Neural progenitor cell (in vitro differentiated cells): ENCODE measurements around the gene EYA4. TPM values are rescaled to one million over a fixed set of nuclear protein-coding genes. Genes with fewer than 3 reads are reported as not detected.

Experiments used
- DNase-seq: peaks from one replicate; pipeline ENCODE4 v3.0.0-alpha.2; 2016; ENCODE audit warnings: low spot score
- H2AFZ ChIP-seq: fragments of 200-600 bp; sonication (generic); replicated peaks from 2 replicates; pipeline ENCODE4 v1.6.1; 2016; ENCODE audit warnings: antibody characterized with exemption
- H3F3A ChIP-seq: fragments of 200-600 bp; sonication (generic); 2 replicates; pipeline ENCODE4 v1.6.1; 2016; ENCODE audit warnings: antibody characterized with exemption, low read depth
- H3K27ac ChIP-seq: fragments of 200-600 bp; sonication (generic); 2 replicates; pipeline ENCODE4 v1.5.1; 2016; ENCODE audit warnings: mild to moderate bottlenecking
- H3K27me3 ChIP-seq: fragments of 200-600 bp; sonication (generic); 2 replicates; pipeline ENCODE4 v1.6.1; 2016; ENCODE audit warnings: mild to moderate bottlenecking, moderate library complexity
- H3K36me3 ChIP-seq: fragments of 200-600 bp; sonication (generic); 2 replicates; pipeline ENCODE4 v1.5.1; 2016
- H3K4me1 ChIP-seq: fragments of 200-600 bp; sonication (generic); 2 replicates; pipeline ENCODE4 v1.6.1; 2016; ENCODE audit warnings: mixed run types
- H3K4me2 ChIP-seq: fragments of 200-600 bp; sonication (generic); 2 replicates; pipeline ENCODE4 v1.6.1; 2016
- H3K4me3 ChIP-seq: fragments of 200-600 bp; sonication (generic); 2 replicates; pipeline ENCODE4 v1.5.1; 2016
- H3K79me2 ChIP-seq: fragments of 200-600 bp; sonication (generic); 2 replicates; pipeline ENCODE4 v1.6.1; 2016; ENCODE audit warnings: low read depth
- H3K9ac ChIP-seq: fragments of 200-600 bp; sonication (generic); 2 replicates; pipeline ENCODE4 v1.6.1; 2016
- H3K9me3 ChIP-seq: fragments of 200-600 bp; sonication (generic); 2 replicates; pipeline ENCODE4 v1.5.1; 2016; ENCODE audit warnings: low read depth
- H4K20me1 ChIP-seq: fragments of 200-600 bp; sonication (generic); 2 replicates; pipeline ENCODE4 v1.6.1; 2016; ENCODE audit warnings: low read depth
- H3K27ac Mint-ChIP-seq: 3 replicates; pipeline ENCODE4 v1.8.0; 2021; ENCODE audit warnings: mixed read lengths
- H3K27me3 Mint-ChIP-seq: 2 replicates; pipeline ENCODE4 v1.8.0; 2022; ENCODE audit warnings: low read depth, mild to moderate bottlenecking, inconsistent platforms, moderate library complexity, mixed read lengths; ENCODE audit not compliant: insufficient read depth
- H3K36me3 Mint-ChIP-seq: 3 replicates; pipeline ENCODE4 v1.8.0; 2021; ENCODE audit warnings: mixed read lengths
- H3K4me1 Mint-ChIP-seq: 3 replicates; pipeline ENCODE4 v1.8.0; 2021; ENCODE audit warnings: mixed read lengths
- H3K4me3 Mint-ChIP-seq: 3 replicates; pipeline ENCODE4 v1.8.0; 2021; ENCODE audit warnings: mild to moderate bottlenecking, moderate library complexity, mixed read lengths
- H3K9me3 Mint-ChIP-seq: 3 replicates; pipeline ENCODE4 v1.8.0; 2020; ENCODE audit warnings: mixed read lengths
- CTCF ChIP-seq: fragments of 200-600 bp; sonication (generic); IDR thresholded peaks from 2 replicates; pipeline ENCODE4 v1.5.1; 2017; ENCODE audit warnings: antibody characterized with exemption, mild to moderate bottlenecking
- EZH2 ChIP-seq: fragments of 200-600 bp; sonication (generic); IDR thresholded peaks from 2 replicates; pipeline ENCODE4 v1.6.1; 2017; ENCODE audit warnings: antibody characterized with exemption, mild to moderate bottlenecking, moderate library complexity
- EZH2phosphoT487 ChIP-seq: fragments of 200-600 bp; sonication (generic); IDR thresholded peaks from 2 replicates; pipeline ENCODE4 v1.6.1; 2017; ENCODE audit warnings: antibody characterized with exemption
- total RNA-seq: library from RNA; depleted of rRNA; stranded (reverse); fragments of >200 nt; gene quantifications from 2 replicates; pipeline ENCODE4 v1.2.3, GENCODE V29; 2015; ENCODE audit warnings: low replicate concordance

The EYA4 gene
- total RNA-seq, 1 donor from 2014 or later: 2.4 TPM

DNA sequence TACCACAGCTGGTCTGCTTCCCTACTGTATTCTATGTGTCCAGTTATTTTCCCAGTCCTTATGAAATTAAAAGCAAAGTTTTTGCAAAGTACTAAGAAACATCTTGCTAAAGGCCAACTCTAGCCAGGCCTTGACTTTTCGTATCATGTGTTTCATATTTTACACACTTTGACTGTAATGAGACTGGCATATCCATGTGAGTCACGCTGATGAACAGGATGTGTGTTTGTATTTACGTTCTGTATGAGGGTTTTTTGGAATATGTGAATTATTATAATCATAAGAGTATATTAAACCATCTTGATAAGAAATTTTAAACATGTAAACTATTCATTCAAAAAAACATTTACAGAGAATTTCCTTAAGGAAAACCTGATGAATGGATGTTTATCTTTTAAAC, 59.7 kb downstream of the EYA4 start:
- H3K4me1 Mint-ChIP-seq: no peaks in the 10 kb centered on the region
- no peak overlapping the region for H3K4me2 ChIP-seq
- H3K4me1 ChIP-seq: no peaks in the 10 kb centered on the region
- no peak overlapping the region for H3K9ac ChIP-seq
- no peaks in the 10 kb centered on the region for H3F3A ChIP-seq
- no peak overlapping the region for H2AFZ ChIP-seq
- no peak overlapping the region for H3K4me3 ChIP-seq
- H3K36me3 ChIP-seq: no peaks in the 10 kb centered on the region
- H3K4me3 Mint-ChIP-seq: no peak overlapping the region
- H3K36me3 Mint-ChIP-seq: no peaks in the 10 kb centered on the region
- H3K27me3 ChIP-seq: no peaks in the 10 kb centered on the region
- DNase-seq: no peak
- no peaks in the 10 kb centered on the region for H4K20me1 ChIP-seq
- H3K27ac Mint-ChIP-seq: no peak overlapping the region
- no peaks in the 10 kb centered on the region for H3K9me3 Mint-ChIP-seq
- TF ChIP-seq EZH2phosphoT487 (no peak), CTCF (no peak), EZH2 (no peak)
- no peaks in the 10 kb centered on the region for H3K9me3 ChIP-seq
- no peak overlapping the region for H3K27ac ChIP-seq
- H3K27me3 Mint-ChIP-seq: no peaks in the 10 kb centered on the region
- H3K79me2 ChIP-seq: no peaks in the 10 kb centered on the region

- H3K9ac ChIP-seq: no peak overlapping the region
- Mint-ChIP-seq H3K36me3 (no peaks in the 10 kb centered on the region), H3K27me3 (no peaks in the 10 kb centered on the region), H3K4me1 (no peaks in the 10 kb centered on the region), H3K9me3 (no peaks in the 10 kb centered on the region), H3K4me3 (no peak overlapping the region), H3K27ac (no peak overlapping the region)
- no peaks in the 10 kb centered on the region for H3K36me3 ChIP-seq
- no peaks in the 10 kb centered on the region for H3K4me1 ChIP-seq
- DNase-seq: no peak
- no peaks in the 10 kb centered on the region for H3K27me3 ChIP-seq
- no peaks in the 10 kb centered on the region for H4K20me1 ChIP-seq
- H2AFZ ChIP-seq: no peak overlapping the region
- H3K4me2 ChIP-seq: no peak overlapping the region
- no peaks in the 10 kb centered on the region for H3F3A ChIP-seq
- no peaks in the 10 kb centered on the region for H3K9me3 ChIP-seq
- no peak overlapping the region for H3K27ac ChIP-seq
- no peaks in the 10 kb centered on the region for H3K79me2 ChIP-seq
- no peak overlapping the region for H3K4me3 ChIP-seq
- TF ChIP-seq CTCF (no peak), EZH2 (no peak), EZH2phosphoT487 (no peak)
These were observed 60.7 kb downstream of the EYA4 start for GRCh38 chr6:133301835-133302234.

DNA sequence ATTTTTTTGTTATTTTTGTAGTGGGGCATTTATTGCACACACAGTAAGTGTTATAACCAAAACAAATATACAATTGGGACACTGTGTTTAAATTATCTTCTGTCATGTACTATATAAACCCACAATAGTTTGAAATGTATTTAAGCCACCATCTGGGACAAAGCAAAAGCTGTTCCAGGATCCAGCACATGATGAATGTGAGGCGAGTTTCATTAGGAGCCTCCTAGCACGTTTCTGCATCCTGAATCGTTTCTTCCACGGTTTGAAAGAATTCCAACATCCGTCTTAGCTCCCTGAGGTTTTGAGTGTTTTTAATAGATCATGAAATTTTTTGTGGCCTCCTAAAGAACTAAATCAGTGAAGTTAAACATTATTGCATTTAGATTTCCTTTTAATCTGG, 65.8 kb downstream of the EYA4 start:
- no peaks in the 10 kb centered on the region for H3F3A ChIP-seq
- Mint-ChIP-seq H3K36me3 (peaks cover 2% of the 10 kb centered on the region), H3K4me3 (no peak overlapping the region), H3K9me3 (peaks cover 5% of the 10 kb centered on the region), H3K27ac (no peak overlapping the region), H3K4me1 (peaks cover 2% of the 10 kb centered on the region), H3K27me3 (peaks cover 2% of the 10 kb centered on the region)
- H3K4me1 ChIP-seq: no peaks in the 10 kb centered on the region
- H3K9ac ChIP-seq: no peak overlapping the region
- H3K36me3 ChIP-seq: no peaks in the 10 kb centered on the region
- no peaks in the 10 kb centered on the region for H3K9me3 ChIP-seq
- H3K4me3 ChIP-seq: no peak overlapping the region
- H3K27ac ChIP-seq: no peak overlapping the region
- no peaks in the 10 kb centered on the region for H3K27me3 ChIP-seq
- H3K4me2 ChIP-seq: no peak overlapping the region
- H4K20me1 ChIP-seq: no peaks in the 10 kb centered on the region
- no peak for DNase-seq
- H3K79me2 ChIP-seq: no peaks in the 10 kb centered on the region
- H2AFZ ChIP-seq: no peak overlapping the region
- TF ChIP-seq EZH2 (no peak), CTCF (no peak), EZH2phosphoT487 (no peak)

DNA sequence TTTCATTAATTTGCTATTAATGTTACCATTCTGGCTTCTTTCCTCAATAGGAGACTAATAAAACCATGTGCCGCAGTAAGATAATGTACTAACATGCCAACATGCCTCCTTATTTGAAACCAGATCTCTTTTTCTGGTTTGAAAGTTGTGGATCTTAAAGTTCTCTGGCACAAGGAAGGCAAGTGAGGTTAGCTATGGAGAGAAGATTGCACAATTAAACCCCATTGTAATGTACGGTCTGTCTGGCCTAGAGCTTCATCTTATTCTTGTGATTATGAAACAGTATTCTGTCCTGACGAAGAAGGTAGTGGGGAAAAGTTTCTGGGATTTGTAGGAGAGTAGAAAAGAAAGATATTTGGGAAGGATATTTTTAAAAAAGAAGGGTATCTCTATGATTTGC, 68.4 kb downstream of the EYA4 start:
- peaks cover 5% of the 10 kb centered on the region for H3K4me1 Mint-ChIP-seq
- no peak overlapping the region for H3K27ac Mint-ChIP-seq
- no peak for DNase-seq
- no peaks in the 10 kb centered on the region for H3F3A ChIP-seq
- H3K27ac ChIP-seq: no peak overlapping the region
- TF ChIP-seq EZH2 (no peak), CTCF (no peak), EZH2phosphoT487 (no peak)
- H3K9ac ChIP-seq: no peak overlapping the region
- H3K79me2 ChIP-seq: no peaks in the 10 kb centered on the region
- H3K4me3 ChIP-seq: no peak overlapping the region
- peaks cover 2% of the 10 kb centered on the region for H3K27me3 Mint-ChIP-seq
- H3K36me3 ChIP-seq: no peaks in the 10 kb centered on the region
- peaks cover 2% of the 10 kb centered on the region for H3K36me3 Mint-ChIP-seq
- H3K27me3 ChIP-seq: no peaks in the 10 kb centered on the region
- H4K20me1 ChIP-seq: no peaks in the 10 kb centered on the region
- H3K9me3 Mint-ChIP-seq: peaks cover 5% of the 10 kb centered on the region
- H2AFZ ChIP-seq: no peak overlapping the region
- H3K9me3 ChIP-seq: no peaks in the 10 kb centered on the region
- H3K4me3 Mint-ChIP-seq: no peak overlapping the region
- no peak overlapping the region for H3K4me2 ChIP-seq
- H3K4me1 ChIP-seq: peaks cover 17% of the 10 kb centered on the region
